HepG2 (cell line): ENCODE results near the gene IL3. TPM values are rescaled to one million over a fixed set of nuclear protein-coding genes. Genes with fewer than 3 reads are reported as not detected.

Experiments
- ARNT2 ChIP-seq: sonication (generic); formaldehyde crosslinking; IDR thresholded peaks from 2 replicates; pipeline ENCODE4 v1.8.0; 2022; ENCODE audit warnings: mild to moderate bottlenecking, low read depth, missing genetic modification reagents, moderate library complexity
- HIVEP1 ChIP-seq: sonication (generic); formaldehyde crosslinking; IDR thresholded peaks from 2 replicates; pipeline ENCODE4 v1.4.0; 2020; ENCODE audit warnings: mild to moderate bottlenecking, missing genetic modification reagents
- KDM1A ChIP-seq: IDR thresholded peaks from 2 replicates; pipeline ENCODE4 v1.6.1; 2016; ENCODE audit warnings: missing compliant biosample characterization
- RAD21 ChIP-seq: fragments of 450-650 bp; formaldehyde crosslinking; IDR thresholded peaks from 2 replicates; pipeline ENCODE4 v1.5.0; 2020; ENCODE audit warnings: mild to moderate bottlenecking
- SALL1 ChIP-seq: sonication (generic); formaldehyde crosslinking; IDR thresholded peaks from 2 replicates; pipeline ENCODE4 v1.8.0; 2022; ENCODE audit warnings: mild to moderate bottlenecking, missing genetic modification reagents
- SP2 ChIP-seq: sonication (generic); formaldehyde crosslinking; IDR thresholded peaks from 2 replicates; pipeline ENCODE4 v1.5.1; 2020; ENCODE audit warnings: mild to moderate bottlenecking, missing genetic modification reagents
- ZNF280B ChIP-seq: sonication (generic); formaldehyde crosslinking; IDR thresholded peaks from 2 replicates; pipeline ENCODE4 v1.5.0; 2020; ENCODE audit warnings: missing genetic modification reagents, mild to moderate bottlenecking, borderline replicate concordance
- ZNF552 ChIP-seq: sonication (generic); formaldehyde crosslinking; IDR thresholded peaks from 2 replicates; pipeline ENCODE4 v1.9.0; 2022; ENCODE audit warnings: missing genetic modification reagents, mild to moderate bottlenecking, borderline replicate concordance
- ZNF605 ChIP-seq: sonication (generic); formaldehyde crosslinking; IDR thresholded peaks from 2 replicates; pipeline ENCODE4 v1.8.0; 2022; ENCODE audit warnings: mild to moderate bottlenecking, missing genetic modification reagents
- polyA plus RNA-seq, 8 experiments: library from polyadenylated mRNA; depleted of rRNA in 3 of 8; stranded (reverse) in 7 of 8; unstranded in 1 of 8; fragments of >200 nt; fragmentation: Illumina TruSeq in 4 of 8; extraction: Trizol in 4 of 8; gene quantifications; 2 replicates each; pipeline versions ENCODE4 v1.2.1 to v1.2.3, GENCODE V29; 2011 to 2016; ENCODE audit warnings: low read depth in 4 of 8, missing spikeins in 1 of 8, mixed read lengths in 1 of 8; ENCODE audit not compliant: insufficient read depth in 1 of 8
- total RNA-seq, 5 experiments: library from RNA; depleted of rRNA; stranded (reverse); fragments of >200 nt; fragmentation: Illumina TruSeq; extraction: Trizol; gene quantifications; 2 replicates each; pipeline ENCODE4 v1.2.3, GENCODE V29; 2016; ENCODE audit warnings: low read depth in 1 of 5
- TF ChIP-seq, protein P1 (sequence below): sonication (generic); formaldehyde crosslinking; IDR thresholded peaks from 2 replicates; pipeline ENCODE4 v1.5.1; 2020; ENCODE audit warnings: mild to moderate bottlenecking, missing genetic modification reagents, moderate library complexity
- TF ChIP-seq, protein P2 (sequence below): sonication (generic); formaldehyde crosslinking; IDR thresholded peaks from 2 replicates; pipeline ENCODE4 v1.5.0; 2020; ENCODE audit warnings: mild to moderate bottlenecking, missing genetic modification reagents, moderate library complexity
- TF ChIP-seq, protein P3 (sequence below): sonication (generic); formaldehyde crosslinking; IDR thresholded peaks from 2 replicates; pipeline ENCODE4 v1.5.1; 2020; ENCODE audit warnings: mild to moderate bottlenecking, moderate library complexity, missing genetic modification reagents

IL3 gene
- total and polyA plus RNA-seq, 2 of the 13 experiments (the other 11 are each of a cell fraction or from before 2014, with no cell fraction given) = not detected

GRCh38 chr5:132064738-132065331 lies 4.4 kb downstream of the IL3 start (continued):
- TF ChIP-seq, protein P1, sequence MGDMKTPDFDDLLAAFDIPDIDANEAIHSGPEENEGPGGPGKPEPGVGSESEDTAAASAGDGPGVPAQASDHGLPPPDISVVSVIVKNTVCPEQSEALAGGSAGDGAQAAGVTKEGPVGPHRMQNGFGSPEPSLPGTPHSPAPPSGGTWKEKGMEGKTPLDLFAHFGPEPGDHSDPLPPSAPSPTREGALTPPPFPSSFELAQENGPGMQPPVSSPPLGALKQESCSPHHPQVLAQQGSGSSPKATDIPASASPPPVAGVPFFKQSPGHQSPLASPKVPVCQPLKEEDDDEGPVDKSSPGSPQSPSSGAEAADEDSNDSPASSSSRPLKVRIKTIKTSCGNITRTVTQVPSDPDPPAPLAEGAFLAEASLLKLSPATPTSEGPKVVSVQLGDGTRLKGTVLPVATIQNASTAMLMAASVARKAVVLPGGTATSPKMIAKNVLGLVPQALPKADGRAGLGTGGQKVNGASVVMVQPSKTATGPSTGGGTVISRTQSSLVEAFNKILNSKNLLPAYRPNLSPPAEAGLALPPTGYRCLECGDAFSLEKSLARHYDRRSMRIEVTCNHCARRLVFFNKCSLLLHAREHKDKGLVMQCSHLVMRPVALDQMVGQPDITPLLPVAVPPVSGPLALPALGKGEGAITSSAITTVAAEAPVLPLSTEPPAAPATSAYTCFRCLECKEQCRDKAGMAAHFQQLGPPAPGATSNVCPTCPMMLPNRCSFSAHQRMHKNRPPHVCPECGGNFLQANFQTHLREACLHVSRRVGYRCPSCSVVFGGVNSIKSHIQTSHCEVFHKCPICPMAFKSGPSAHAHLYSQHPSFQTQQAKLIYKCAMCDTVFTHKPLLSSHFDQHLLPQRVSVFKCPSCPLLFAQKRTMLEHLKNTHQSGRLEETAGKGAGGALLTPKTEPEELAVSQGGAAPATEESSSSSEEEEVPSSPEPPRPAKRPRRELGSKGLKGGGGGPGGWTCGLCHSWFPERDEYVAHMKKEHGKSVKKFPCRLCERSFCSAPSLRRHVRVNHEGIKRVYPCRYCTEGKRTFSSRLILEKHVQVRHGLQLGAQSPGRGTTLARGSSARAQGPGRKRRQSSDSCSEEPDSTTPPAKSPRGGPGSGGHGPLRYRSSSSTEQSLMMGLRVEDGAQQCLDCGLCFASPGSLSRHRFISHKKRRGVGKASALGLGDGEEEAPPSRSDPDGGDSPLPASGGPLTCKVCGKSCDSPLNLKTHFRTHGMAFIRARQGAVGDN = peak; percentile 30
- TF ChIP-seq ZNF280B (CRISPR knock-in tag) = 0 out of 2 replicates have a peak, but pooled peaks have one; percentile 36
- peak; percentile 36 for TF ChIP-seq SALL1 (CRISPR knock-in tag)
- 0 out of 2 replicates have a peak, but pooled peaks have one; percentile 16 for TF ChIP-seq ZNF552 (CRISPR knock-in tag)
- TF ChIP-seq, protein P2, sequence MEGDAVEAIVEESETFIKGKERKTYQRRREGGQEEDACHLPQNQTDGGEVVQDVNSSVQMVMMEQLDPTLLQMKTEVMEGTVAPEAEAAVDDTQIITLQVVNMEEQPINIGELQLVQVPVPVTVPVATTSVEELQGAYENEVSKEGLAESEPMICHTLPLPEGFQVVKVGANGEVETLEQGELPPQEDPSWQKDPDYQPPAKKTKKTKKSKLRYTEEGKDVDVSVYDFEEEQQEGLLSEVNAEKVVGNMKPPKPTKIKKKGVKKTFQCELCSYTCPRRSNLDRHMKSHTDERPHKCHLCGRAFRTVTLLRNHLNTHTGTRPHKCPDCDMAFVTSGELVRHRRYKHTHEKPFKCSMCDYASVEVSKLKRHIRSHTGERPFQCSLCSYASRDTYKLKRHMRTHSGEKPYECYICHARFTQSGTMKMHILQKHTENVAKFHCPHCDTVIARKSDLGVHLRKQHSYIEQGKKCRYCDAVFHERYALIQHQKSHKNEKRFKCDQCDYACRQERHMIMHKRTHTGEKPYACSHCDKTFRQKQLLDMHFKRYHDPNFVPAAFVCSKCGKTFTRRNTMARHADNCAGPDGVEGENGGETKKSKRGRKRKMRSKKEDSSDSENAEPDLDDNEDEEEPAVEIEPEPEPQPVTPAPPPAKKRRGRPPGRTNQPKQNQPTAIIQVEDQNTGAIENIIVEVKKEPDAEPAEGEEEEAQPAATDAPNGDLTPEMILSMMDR (CRISPR knock-in tag) = peak; percentile 84
- TF ChIP-seq, protein P3, sequence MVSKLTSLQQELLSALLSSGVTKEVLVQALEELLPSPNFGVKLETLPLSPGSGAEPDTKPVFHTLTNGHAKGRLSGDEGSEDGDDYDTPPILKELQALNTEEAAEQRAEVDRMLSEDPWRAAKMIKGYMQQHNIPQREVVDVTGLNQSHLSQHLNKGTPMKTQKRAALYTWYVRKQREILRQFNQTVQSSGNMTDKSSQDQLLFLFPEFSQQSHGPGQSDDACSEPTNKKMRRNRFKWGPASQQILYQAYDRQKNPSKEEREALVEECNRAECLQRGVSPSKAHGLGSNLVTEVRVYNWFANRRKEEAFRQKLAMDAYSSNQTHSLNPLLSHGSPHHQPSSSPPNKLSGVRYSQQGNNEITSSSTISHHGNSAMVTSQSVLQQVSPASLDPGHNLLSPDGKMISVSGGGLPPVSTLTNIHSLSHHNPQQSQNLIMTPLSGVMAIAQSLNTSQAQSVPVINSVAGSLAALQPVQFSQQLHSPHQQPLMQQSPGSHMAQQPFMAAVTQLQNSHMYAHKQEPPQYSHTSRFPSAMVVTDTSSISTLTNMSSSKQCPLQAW (CRISPR knock-in tag) = peak; percentile 59; the same call in 1 of the 2 replicates
- 0 out of 2 replicates have a peak, but pooled peaks have one; percentile 28 for TF ChIP-seq ARNT2 (CRISPR knock-in tag)
- peak; percentile 47; the same call in 1 of the 2 replicates for TF ChIP-seq ZNF605 (CRISPR knock-in tag)
- peak; percentile 28; the same call in 1 of the 2 replicates for TF ChIP-seq RAD21 (CRISPR knock-in tag)
- TF ChIP-seq SP2 = 0 out of 2 replicates have a peak, but pooled peaks have one; percentile 39
- 0 out of 2 replicates have a peak, but pooled peaks have one; percentile 17 for TF ChIP-seq HIVEP1 (CRISPR knock-in tag)
- no peak for TF ChIP-seq KDM1A (CRISPR knock-in tag)
